GM13976 (cell line): Measurements from ENCODE around the gene KIF14.
A peak's percentile ranks its signal among the peaks of the same experiment; 100 is the strongest.
"Not testable (repeated sequence)": the region's sequence is repeated elsewhere in the genome, so short reads cannot be mapped to it uniquely, and the experiment has no call there.

Source experiments
- DNase-seq: peaks from one replicate; pipeline ENCODE4 v3.0.0; 2012; ENCODE audit warnings: low spot score
- in situ Hi-C: fragments of 300-500 bp; cut with MboI; formaldehyde crosslinking; loops from one replicate; pipeline ENCODE4 v1.12.0; 2022; ENCODE audit warnings: low sequenced_read_pairs, mixed read lengths, inconsistent platforms; ENCODE audit not compliant: unreplicated experiment
- TF ChIP-seq, protein P1 (sequence below): IDR thresholded peaks from 2 replicates; pipeline ENCODE4 v1.5.1; 2012; ENCODE audit warnings: borderline replicate concordance, mild to moderate bottlenecking; ENCODE audit not compliant: insufficient read depth; ENCODE audit errors: extremely low read depth, missing control alignments, control extremely low read depth

The KIF14 gene

DNA sequence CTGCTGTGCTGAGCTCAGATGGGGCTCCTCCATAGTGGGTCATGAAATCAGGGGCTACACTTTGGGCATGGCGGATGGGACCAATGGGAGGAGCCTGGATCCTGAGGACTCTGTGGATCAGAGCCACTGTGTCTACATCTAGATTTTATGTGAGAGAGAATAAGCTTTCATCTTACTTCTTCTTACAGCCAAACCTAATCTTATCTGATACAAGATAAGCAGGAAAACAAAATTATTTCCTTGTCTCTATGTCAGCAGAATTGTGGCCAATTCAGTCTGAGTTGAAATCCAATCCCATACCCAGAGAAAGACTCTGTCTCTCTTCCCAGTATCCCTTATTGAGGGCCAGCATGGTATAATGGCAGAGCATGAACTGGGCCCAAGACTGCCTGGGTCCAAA, 56.2 kb downstream of the KIF14 start:
- DNase-seq = no peak
- TF ChIP-seq, protein P1, sequence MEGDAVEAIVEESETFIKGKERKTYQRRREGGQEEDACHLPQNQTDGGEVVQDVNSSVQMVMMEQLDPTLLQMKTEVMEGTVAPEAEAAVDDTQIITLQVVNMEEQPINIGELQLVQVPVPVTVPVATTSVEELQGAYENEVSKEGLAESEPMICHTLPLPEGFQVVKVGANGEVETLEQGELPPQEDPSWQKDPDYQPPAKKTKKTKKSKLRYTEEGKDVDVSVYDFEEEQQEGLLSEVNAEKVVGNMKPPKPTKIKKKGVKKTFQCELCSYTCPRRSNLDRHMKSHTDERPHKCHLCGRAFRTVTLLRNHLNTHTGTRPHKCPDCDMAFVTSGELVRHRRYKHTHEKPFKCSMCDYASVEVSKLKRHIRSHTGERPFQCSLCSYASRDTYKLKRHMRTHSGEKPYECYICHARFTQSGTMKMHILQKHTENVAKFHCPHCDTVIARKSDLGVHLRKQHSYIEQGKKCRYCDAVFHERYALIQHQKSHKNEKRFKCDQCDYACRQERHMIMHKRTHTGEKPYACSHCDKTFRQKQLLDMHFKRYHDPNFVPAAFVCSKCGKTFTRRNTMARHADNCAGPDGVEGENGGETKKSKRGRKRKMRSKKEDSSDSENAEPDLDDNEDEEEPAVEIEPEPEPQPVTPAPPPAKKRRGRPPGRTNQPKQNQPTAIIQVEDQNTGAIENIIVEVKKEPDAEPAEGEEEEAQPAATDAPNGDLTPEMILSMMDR = no peak
- in situ Hi-C loops = no loop called here

GRCh38 chr1:200561856-200562214, 58.7 kb downstream of the KIF14 start:
- TF ChIP-seq, protein P1 = no peak
- in situ Hi-C loops = no loop called here
- peak; percentile 18 for DNase-seq

- TF ChIP-seq, protein P1 = peak; percentile 59
- peak; percentile 49 for DNase-seq
- in situ Hi-C loops = no loop called here
Measured at GRCh38 chr1:200558866-200559459, 61.6 kb downstream of the KIF14 start.

- in situ Hi-C loops = no loop called here
Measured at GRCh38 chr1:200556002-200556401, 64.5 kb downstream of the KIF14 start.

DNA sequence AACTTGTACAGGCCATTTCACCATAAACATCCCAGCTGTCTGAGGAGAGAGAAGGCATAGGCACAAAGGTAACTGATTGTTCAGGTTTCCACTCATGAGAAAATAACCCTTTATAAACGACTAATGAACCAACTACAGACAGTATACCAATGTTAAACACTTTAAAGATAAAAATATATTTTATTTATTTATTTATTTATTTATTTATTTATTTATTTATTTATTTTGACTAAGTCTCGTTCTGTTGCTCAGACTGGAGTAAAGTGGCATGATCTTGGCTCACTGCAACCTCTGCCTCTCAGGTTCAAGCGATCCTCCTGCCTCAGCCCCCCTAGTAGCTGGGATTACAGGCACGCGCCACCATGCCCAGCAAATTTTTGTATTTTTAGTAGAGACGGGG, 67.8 kb downstream of the KIF14 start:
- in situ Hi-C loops, DNase-seq: not testable (repeated sequence)

More at GRCh38 chr1:200556002-200556401, 64.5 kb downstream of the KIF14 start:
- TF ChIP-seq, protein P1 = no peak
- DNase-seq = no peak

DNA sequence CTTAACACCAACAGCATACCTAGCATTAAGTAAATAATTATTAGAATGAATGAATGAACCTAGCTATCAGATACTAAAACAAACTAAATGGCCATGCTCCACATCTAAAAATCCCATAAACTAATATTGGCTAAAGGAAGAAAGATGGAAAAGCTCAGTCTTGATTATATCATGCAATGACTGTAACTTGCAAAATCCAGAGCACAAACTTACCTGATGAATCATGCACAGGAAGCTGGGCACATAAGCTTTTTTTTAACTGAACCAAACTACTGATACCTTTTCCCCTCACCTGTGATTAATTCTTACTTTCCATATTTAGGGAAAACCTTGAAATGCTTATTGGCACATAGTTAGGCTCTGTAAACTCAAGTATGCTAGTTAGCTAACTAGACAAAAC, 70.2 kb downstream of the KIF14 start:
- TF ChIP-seq, protein P1 = no peak
- DNase-seq = no peak
- in situ Hi-C loops = no loop called here

DNA sequence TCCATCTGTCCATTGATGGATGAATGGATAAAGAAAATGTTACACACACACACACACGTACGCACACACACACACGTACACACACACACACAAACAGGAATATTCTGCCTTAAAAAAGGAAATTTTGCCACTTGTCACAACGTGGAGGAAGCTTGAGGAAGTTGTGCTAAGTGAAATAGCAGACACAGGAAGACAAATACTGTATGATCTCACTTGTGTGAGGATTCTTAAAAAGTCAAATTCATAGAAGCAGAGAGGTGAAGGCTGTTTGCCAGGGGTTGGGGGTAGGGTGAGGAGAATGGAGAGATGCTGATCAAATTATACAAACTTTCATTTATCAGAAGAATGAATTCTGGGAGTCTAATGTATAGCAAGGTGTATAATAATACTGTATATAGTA, 73.2 kb downstream of the KIF14 start:
- no peak for DNase-seq
- TF ChIP-seq, protein P1 = no peak
- in situ Hi-C loops = no loop called here
